ENCODE measurements around the gene BTBD6. TPM values are rescaled to one million over a fixed set of nuclear protein-coding genes. Genes with fewer than 3 reads are reported as not detected.

The BTBD6 gene
- total and polyA plus RNA-seq, 2 experiments from 2014 or later = 42.2 to 47.5 TPM

DNA sequence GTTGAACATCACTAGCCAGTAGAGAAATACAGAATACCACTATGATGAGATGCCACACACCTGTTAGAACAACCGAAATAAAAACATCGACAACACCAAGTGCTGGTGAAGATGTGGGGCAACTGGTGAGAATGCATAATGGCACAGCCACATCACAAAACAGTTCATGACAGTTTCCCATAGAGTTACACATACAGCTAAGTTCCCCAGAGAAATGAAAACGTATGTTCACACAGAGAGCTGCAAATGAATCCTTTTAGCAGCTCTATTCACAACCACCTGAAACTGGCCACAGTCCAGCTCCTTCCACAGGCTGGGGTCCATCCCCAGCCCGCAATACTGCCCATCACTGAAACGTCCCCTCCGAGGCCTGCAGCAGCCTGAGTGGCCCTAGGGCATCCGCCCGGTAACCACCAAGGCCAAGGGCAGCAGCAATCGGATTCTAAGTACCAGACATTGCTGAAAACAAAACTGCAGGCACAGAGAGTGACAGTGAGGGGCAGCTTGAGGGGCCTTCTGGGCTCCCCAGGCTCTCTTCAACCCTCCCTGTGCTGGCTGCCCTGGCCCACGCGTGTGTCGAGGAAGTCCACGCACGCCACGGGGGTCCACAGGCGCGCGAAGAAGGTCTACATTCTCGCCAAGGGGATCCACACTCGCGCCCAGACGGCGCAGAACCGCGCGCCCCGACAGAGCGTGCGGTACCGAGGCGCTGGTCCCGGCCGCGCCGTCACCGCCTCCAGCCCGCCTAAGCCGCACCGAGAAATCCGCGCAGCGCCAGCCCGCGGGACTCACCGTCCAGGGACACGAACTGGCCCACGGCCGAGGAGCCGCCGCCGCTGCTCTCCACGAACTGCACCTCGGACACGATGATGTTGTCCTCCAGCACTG is 51.6 kb downstream of the BTBD6 start:
- TF ChIP-seq, protein P1, sequence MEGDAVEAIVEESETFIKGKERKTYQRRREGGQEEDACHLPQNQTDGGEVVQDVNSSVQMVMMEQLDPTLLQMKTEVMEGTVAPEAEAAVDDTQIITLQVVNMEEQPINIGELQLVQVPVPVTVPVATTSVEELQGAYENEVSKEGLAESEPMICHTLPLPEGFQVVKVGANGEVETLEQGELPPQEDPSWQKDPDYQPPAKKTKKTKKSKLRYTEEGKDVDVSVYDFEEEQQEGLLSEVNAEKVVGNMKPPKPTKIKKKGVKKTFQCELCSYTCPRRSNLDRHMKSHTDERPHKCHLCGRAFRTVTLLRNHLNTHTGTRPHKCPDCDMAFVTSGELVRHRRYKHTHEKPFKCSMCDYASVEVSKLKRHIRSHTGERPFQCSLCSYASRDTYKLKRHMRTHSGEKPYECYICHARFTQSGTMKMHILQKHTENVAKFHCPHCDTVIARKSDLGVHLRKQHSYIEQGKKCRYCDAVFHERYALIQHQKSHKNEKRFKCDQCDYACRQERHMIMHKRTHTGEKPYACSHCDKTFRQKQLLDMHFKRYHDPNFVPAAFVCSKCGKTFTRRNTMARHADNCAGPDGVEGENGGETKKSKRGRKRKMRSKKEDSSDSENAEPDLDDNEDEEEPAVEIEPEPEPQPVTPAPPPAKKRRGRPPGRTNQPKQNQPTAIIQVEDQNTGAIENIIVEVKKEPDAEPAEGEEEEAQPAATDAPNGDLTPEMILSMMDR (IDR thresholded peaks at IDR 0.05; ENCODE audit: poor library complexity) = no peak
- TF ChIP-seq EZH2 (IDR thresholded peaks at IDR 0.05; ENCODE audit: borderline replicate concordance) (no peak), EZH2phosphoT487 (IDR thresholded peaks at IDR 0.05; ENCODE audit: low read depth, severe bottlenecking, unreplicated experiment) (no peak)
- WGBS (ENCODE audit: low lambda C conversion rate, missing lambda C conversion rate) = 8% methylated on average over 54 of the region's 54 CpGs
- peaks cover 53% of the 10 kb centered on the region for H3K79me2 ChIP-seq

More for the DNA sequence above, 51.6 kb downstream of the BTBD6 start:
- Histone ChIP-seq H3K36me3 (replicated peaks; ENCODE audit: insufficient read depth, low read depth) (no peaks in the 10 kb centered on the region), H3K9me3 (ENCODE audit: low read depth) (no peaks in the 10 kb centered on the region), H3K4me1 (ENCODE audit: insufficient read depth) (peaks cover 5% of the 10 kb centered on the region), H3K9me2 (replicated peaks; ENCODE audit: insufficient read depth) (no peaks in the 10 kb centered on the region), H3K27me3 (no peaks in the 10 kb centered on the region), H4K20me1 (ENCODE audit: insufficient read depth, poor library complexity, severe bottlenecking) (peaks cover 23% of the 10 kb centered on the region), H3K4me2 (peak overlapping the region; percentile 95), H2AFZ (peak overlapping the region; percentile 86), H3K27ac (peak overlapping the region; percentile 96), H3K4me3 (peak overlapping the region; percentile 35)
- no peak for DNase-seq (ENCODE audit: low spot score)

Other genes starting within 250 kb of the BTBD6 start
- gene CDCA4, start 227.4 kb upstream of the BTBD6 start, total RNA-seq = 13.6 and 15.7 TPM in 2 replicates
- gene CDCA4, start 227.4 kb upstream of the BTBD6 start, polyA plus RNA-seq = 15.0 and 17.1 TPM in 2 replicates
- gene GPR132, start 183.1 kb upstream of the BTBD6 start, total RNA-seq = 0.24 and 0.83 TPM in 2 replicates
- gene GPR132, start 183.1 kb upstream of the BTBD6 start, polyA plus RNA-seq = 0.23 and 0.41 TPM in 2 replicates
- 2.0 and 6.1 TPM in 2 replicates for gene JAG2, start 79.8 kb upstream of the BTBD6 start, total RNA-seq
- gene JAG2, start 79.8 kb upstream of the BTBD6 start, polyA plus RNA-seq = 4.1 and 4.8 TPM in 2 replicates
- 47.4 and 47.7 TPM in 2 replicates for gene NUDT14, start 67.2 kb upstream of the BTBD6 start, total RNA-seq
- gene NUDT14, start 67.2 kb upstream of the BTBD6 start, polyA plus RNA-seq = 98.1 and 106 TPM in 2 replicates
- 21.1 and 35.9 TPM in 2 replicates for gene BRF1, start 52.5 kb downstream of the BTBD6 start, total RNA-seq
- 23.6 and 27.3 TPM in 2 replicates for gene BRF1, start 52.5 kb downstream of the BTBD6 start, polyA plus RNA-seq
- 31.9 and 41.1 TPM in 2 replicates for gene PACS2, start 66.2 kb downstream of the BTBD6 start, total RNA-seq
- 53.1 and 54.5 TPM in 2 replicates for gene PACS2, start 66.2 kb downstream of the BTBD6 start, polyA plus RNA-seq
- 0.52 TPM in 1 of 2 replicates, not detected in the other for gene TEX22, start 150.0 kb downstream of the BTBD6 start, total RNA-seq
- 0.76 and 1.2 TPM in 2 replicates for gene TEX22, start 150.0 kb downstream of the BTBD6 start, polyA plus RNA-seq
- 33.3 and 48.1 TPM in 2 replicates for gene MTA1, start 171.3 kb downstream of the BTBD6 start, total RNA-seq
- gene MTA1, start 171.3 kb downstream of the BTBD6 start, polyA plus RNA-seq = 52.7 and 72.4 TPM in 2 replicates
- 8.3 and 11.3 TPM in 2 replicates for gene CRIP2, start 226.3 kb downstream of the BTBD6 start, total RNA-seq
- 29.1 and 45.6 TPM in 2 replicates for gene CRIP2, start 226.3 kb downstream of the BTBD6 start, polyA plus RNA-seq
- 1.8 and 5.8 TPM in 2 replicates for gene CRIP1, start 238.4 kb downstream of the BTBD6 start, total RNA-seq
- gene CRIP1, start 238.4 kb downstream of the BTBD6 start, polyA plus RNA-seq = 14.7 and 19.6 TPM in 2 replicates
- 3.5 and 3.9 TPM in 2 replicates for gene TEDC1, start 242.7 kb downstream of the BTBD6 start, total RNA-seq
- gene TEDC1, start 242.7 kb downstream of the BTBD6 start, polyA plus RNA-seq = 4.9 and 5.1 TPM in 2 replicates